GM12878 (cell line): ENCODE results near the gene ZNF189. TPM values are rescaled to one million over a fixed set of nuclear protein-coding genes. Genes with fewer than 3 reads are reported as not detected.

ENCODE experiments used
- ATAC-seq: fragments of 200-7000 bp; cut with Tn5 transposase; 3 replicates; pipeline ENCODE4 v1.9.1; 2020; ENCODE audit warnings: mild to moderate bottlenecking, moderate library complexity
- BruUV-seq: library from RNA; stranded (reverse); fragments of 400-500 nt; replicated peaks from 2 replicates; lab custom pipeline; 2021; lab: Mats Ljungman, UMichigan
- CTCF ChIA-PET: fragments of 300-600 bp; sonication (Branson Sonifier 250); formaldehyde crosslinking; extraction: SDS; loops from one replicate; lab custom pipeline; 2021; ENCODE audit warnings: inconsistent platforms; lab: Yijun Ruan, JAX
- POLR2A ChIA-PET: fragments of 350-600 bp; formaldehyde crosslinking; extraction: SDS; loops from one replicate; lab custom pipeline; 2021; ENCODE audit warnings: inconsistent platforms; lab: Charles Lee
- RAD21 ChIA-PET: fragments of 300-600 bp; sonication (Branson Sonifier 250); formaldehyde crosslinking; loops from one replicate; lab custom pipeline; 2023; ENCODE audit warnings: antibody characterized with exemption; ENCODE audit not compliant: unreplicated experiment; lab: Charles Lee
- SMC1A ChIA-PET: fragments of 300-600 bp; sonication (Branson Sonifier 250); formaldehyde crosslinking; loops from one replicate; lab custom pipeline; 2023; ENCODE audit not compliant: unreplicated experiment, uncharacterized antibody; lab: Charles Lee
- DNase-seq: peaks from one replicate; pipeline ENCODE4 v3.0.0-alpha.2; 2011; ENCODE audit warnings: low read depth, low spot score
- FAIRE-seq: peaks from 3 replicates; lab custom pipeline; 2011; peaks lifted over from hg19 to GRCh38; lab: Jason Lieb, UNC
- H2AFZ ChIP-seq: 2 replicates; pipeline ENCODE4 v1.6.0; 2011; ENCODE audit warnings: low read depth, low read length, control low read depth; ENCODE audit not compliant: control insufficient read depth
- H3K27ac ChIP-seq: 2 replicates; pipeline ENCODE4 v1.5.1; 2011; ENCODE audit warnings: control low read depth; ENCODE audit not compliant: control insufficient read depth, insufficient read depth
- H3K27me3 ChIP-seq, 2 experiments: replicated peaks in 1 of 2; 2 replicates each; pipeline versions ENCODE4 v1.6.0 to v1.6.1; 2011; ENCODE audit warnings: low read length in 1 of 2; ENCODE audit not compliant: control insufficient read depth in 2 of 2, insufficient read depth in 2 of 2
- H3K36me3 ChIP-seq, 2 experiments: 2 replicates each; pipeline ENCODE4 v1.5.1; 2011; ENCODE audit warnings: low read length in 1 of 2; ENCODE audit not compliant: control insufficient read depth in 2 of 2, insufficient read depth in 2 of 2
- H3K4me1 ChIP-seq: 2 replicates; pipeline ENCODE4 v1.6.1; 2011; ENCODE audit warnings: mild to moderate bottlenecking, low read length, moderate library complexity, mixed read lengths; ENCODE audit not compliant: control insufficient read depth, insufficient read depth
- H3K4me2 ChIP-seq: 2 replicates; pipeline ENCODE4 v1.6.0; 2011; ENCODE audit warnings: control low read depth; ENCODE audit not compliant: control insufficient read depth, insufficient read depth
- H3K4me3 ChIP-seq: fragments of 200-600 bp; sonication (generic); 2 replicates; pipeline ENCODE4 v1.5.1; 2016
- H3K79me2 ChIP-seq: 2 replicates; pipeline ENCODE4 v1.6.0; 2011; ENCODE audit warnings: low read length; ENCODE audit not compliant: control insufficient read depth, insufficient read depth
- H3K9ac ChIP-seq: 2 replicates; pipeline ENCODE4 v1.8.0; 2011; ENCODE audit warnings: low read length, control low read depth, mixed read lengths; ENCODE audit not compliant: control insufficient read depth, insufficient read depth
- H3K9me3 ChIP-seq: replicated peaks from 3 replicates; pipeline ENCODE4 v1.5.1; 2011; ENCODE audit warnings: mild to moderate bottlenecking, low read length; ENCODE audit not compliant: control insufficient read depth, insufficient read depth
- H4K20me1 ChIP-seq: 2 replicates; pipeline ENCODE4 v1.6.0; 2011; ENCODE audit not compliant: control insufficient read depth, insufficient read depth
- BRCA1 ChIP-seq: IDR thresholded peaks from 2 replicates; pipeline ENCODE4 v1.6.1; 2011; ENCODE audit warnings: low read depth, low read length, improper control_type of control experiment
- JUND ChIP-seq: IDR thresholded peaks from 2 replicates; pipeline ENCODE4 v1.6.1; 2012; ENCODE audit warnings: low read depth, mild to moderate bottlenecking, low read length, improper control_type of control experiment, moderate library complexity
- SIN3A ChIP-seq: IDR thresholded peaks from 2 replicates; pipeline ENCODE4 v1.6.1; 2012; ENCODE audit warnings: low read depth, low read length, improper control_type of control experiment
- SMAD1 ChIP-seq: fragments of 450-650 bp; IDR thresholded peaks from 2 replicates; pipeline ENCODE4 v1.6.1; 2018; ENCODE audit warnings: mild to moderate bottlenecking, low read depth; ENCODE audit not compliant: partially characterized antibody
- SRF ChIP-seq, 2 experiments: IDR thresholded peaks; 2 replicates each; pipeline ENCODE4 v1.6.1; 2011; ENCODE audit warnings: low read depth in 2 of 2, low read length in 2 of 2, mild to moderate bottlenecking in 1 of 2, moderate library complexity in 1 of 2
- USF1 ChIP-seq: IDR thresholded peaks from 2 replicates; pipeline ENCODE4 v1.6.1; 2011; ENCODE audit warnings: borderline replicate concordance, low read depth, mild to moderate bottlenecking, moderate library complexity, mixed read lengths, low read length; ENCODE audit not compliant: insufficient read depth; ENCODE audit errors: extremely low read length
- ZBTB33 ChIP-seq: fragments of 450-650 bp; IDR thresholded peaks from 2 replicates; pipeline ENCODE4 v1.6.1; 2017; ENCODE audit warnings: mild to moderate bottlenecking
- ZNF207 ChIP-seq: fragments of 450-650 bp; IDR thresholded peaks from 2 replicates; pipeline ENCODE4 v1.6.1; 2014; ENCODE audit warnings: antibody characterized with exemption, mild to moderate bottlenecking, borderline replicate concordance
- ZNF384 ChIP-seq: IDR thresholded peaks from 2 replicates; pipeline ENCODE4 v1.6.1; 2012; ENCODE audit warnings: low read depth, mild to moderate bottlenecking, low read length, improper control_type of control experiment, borderline replicate concordance
- ZNF592 ChIP-seq: fragments of 450-650 bp; IDR thresholded peaks from 2 replicates; pipeline ENCODE4 v1.6.1; 2017; ENCODE audit warnings: mild to moderate bottlenecking, moderate library complexity
- WGBS: methylation state at CpG from one replicate; pipeline ENCODE4 v1.1.6; 2016; ENCODE audit warnings: low lambda C conversion rate; ENCODE audit not compliant: insufficient replicate concordance, insufficient coverage; ENCODE audit errors: missing lambda C conversion rate; 5-methylcytosine and 5-hydroxymethylcytosine counted together
- in situ Hi-C: fragments of 300-500 bp; cut with MboI; formaldehyde crosslinking; loops from 9 replicates; pipeline ENCODE4 v1.14.3; 2018; ENCODE audit warnings: mixed read lengths
- intact Hi-C: fragments of 100-400 bp; cut with micrococcal nuclease; formaldehyde crosslinking; loops from one replicate; pipeline ENCODE4 v1.14.2; 2022; ENCODE audit not compliant: unreplicated experiment
- polyA plus RNA-seq, 11 experiments: library from polyadenylated mRNA; depleted of rRNA in 4 of 11; unstranded in 6 of 11; stranded (reverse) in 5 of 11; fragments of >200 nt; fragmentation: Nextera tagmentation in 4 of 11; fragmentation: Illumina TruSeq in 1 of 11; extraction: Ambion mirVana in 4 of 11; extraction: Trizol in 1 of 11; gene quantifications; 1 replicate in 1 of 11; 2 replicates in 10 of 11; pipeline versions ENCODE4 v1.2.1 to v1.2.3, GENCODE V29; 2011 to 2016; ENCODE audit warnings: inconsistent platforms in 2 of 11, missing spikeins in 2 of 11, low read depth in 1 of 11
- total RNA-seq, 4 experiments: library from RNA; depleted of rRNA in 3 of 4; stranded (reverse); fragments of >200 nt in 3 of 4; fragmentation: Illumina TruSeq in 1 of 4; extraction: Trizol in 1 of 4; gene quantifications; 2 replicates each; pipeline versions ENCODE4 v1.2.1 to v1.2.3, GENCODE V29; 2013 to 2021
- TF ChIP-seq, protein P1 (sequence below): fragments of 450-650 bp; IDR thresholded peaks from 2 replicates; pipeline ENCODE4 v1.6.1; 2017; ENCODE audit warnings: borderline replicate concordance

ZNF189 gene
- total and polyA plus RNA-seq, 10 of the 15 experiments (the other 5 are each of a cell fraction or from before 2014, with no cell fraction given) = 3.1 to 12.3 (median 7.4) TPM

DNA sequence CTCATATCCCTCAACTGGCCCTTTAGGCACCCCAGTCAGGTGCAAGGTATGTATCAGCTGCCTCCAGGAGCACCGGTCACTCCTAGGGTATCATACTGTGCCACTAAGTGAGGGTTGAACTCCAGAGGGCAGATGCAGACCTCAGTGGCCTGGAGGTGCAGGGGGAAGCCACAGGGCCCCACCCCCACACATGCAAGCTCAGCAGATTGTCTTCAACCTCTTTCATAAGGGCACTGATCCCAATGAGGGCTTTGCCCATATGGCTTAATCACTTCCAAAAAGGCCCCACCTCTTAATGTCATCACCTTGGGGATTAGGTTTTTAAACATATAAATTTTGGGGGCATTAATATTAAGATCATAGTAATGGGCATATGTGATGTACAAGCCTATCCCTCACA lies 42.0 kb upstream of the ZNF189 start:
- no peak overlapping the region for H3K4me3 ChIP-seq
- no peaks in the 10 kb centered on the region for H3K4me1 ChIP-seq
- BruUV-seq = no TSS peak
- ChIA-PET SMC1A (no interaction called here), POLR2A (no interaction called here), RAD21 (no interaction called here)
- H3K9me3 ChIP-seq = no peaks in the 10 kb centered on the region
- H3K27ac ChIP-seq = no peak overlapping the region
- 0% methylated on average over 1 of the region's 1 CpG for WGBS
- no peaks in the 10 kb centered on the region for H3K27me3 ChIP-seq
- no peak for ATAC-seq
- H3K79me2 ChIP-seq = no peaks in the 10 kb centered on the region
- no peak overlapping the region for H3K9ac ChIP-seq
- in situ Hi-C loops = no loop called here
- no peaks in the 10 kb centered on the region for H4K20me1 ChIP-seq
- intact Hi-C loops = no loop called here
- no peak overlapping the region for H2AFZ ChIP-seq
- TF ChIP-seq SRF (IDR thresholded peaks at IDR 0.05; ENCODE audit: low read depth in 2 of 2, low read length in 2 of 2) (no peak), USF1 (no peak), BRCA1 (no peak), JUND (no peak), ZBTB33 (no peak), SIN3A (no peak), ZNF592 (no peak), ZNF207 (no peak), SMAD1 (no peak), ZNF384 (no peak)
- TF ChIP-seq, protein P1, sequence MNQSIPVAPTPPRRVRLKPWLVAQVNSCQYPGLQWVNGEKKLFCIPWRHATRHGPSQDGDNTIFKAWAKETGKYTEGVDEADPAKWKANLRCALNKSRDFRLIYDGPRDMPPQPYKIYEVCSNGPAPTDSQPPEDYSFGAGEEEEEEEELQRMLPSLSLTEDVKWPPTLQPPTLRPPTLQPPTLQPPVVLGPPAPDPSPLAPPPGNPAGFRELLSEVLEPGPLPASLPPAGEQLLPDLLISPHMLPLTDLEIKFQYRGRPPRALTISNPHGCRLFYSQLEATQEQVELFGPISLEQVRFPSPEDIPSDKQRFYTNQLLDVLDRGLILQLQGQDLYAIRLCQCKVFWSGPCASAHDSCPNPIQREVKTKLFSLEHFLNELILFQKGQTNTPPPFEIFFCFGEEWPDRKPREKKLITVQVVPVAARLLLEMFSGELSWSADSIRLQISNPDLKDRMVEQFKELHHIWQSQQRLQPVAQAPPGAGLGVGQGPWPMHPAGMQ = no peak
- TF ChIP-seq, all 136 proteins: peak for 0
- CTCF ChIA-PET = no interaction called here
- no peak for DNase-seq
- Histone ChIP-seq H3K4me2 (no peak overlapping the region), H3K36me3 (no peaks in the 10 kb centered on the region)
- no peak for FAIRE-seq
